Vagina (tissue), 2 donors: ENCODE data around the gene RASGRP3. TPM values are rescaled to one million over a fixed set of nuclear protein-coding genes. Genes with fewer than 3 reads are reported as not detected.

Experiments used
- DNase-seq, 2 donors: peaks; one replicate each; pipeline ENCODE4 v3.0.0-alpha.2; 2017; ENCODE audit errors: extremely low spot score in 2 of 2
- H3K27ac ChIP-seq: fragments of 200-600 bp; sonication (generic); one replicate; pipeline ENCODE4 v1.5.1; 2019
- H3K27me3 ChIP-seq: fragments of 200-600 bp; sonication (generic); one replicate; pipeline ENCODE4 v1.5.1; 2019
- H3K36me3 ChIP-seq, 2 donors: fragments of 200-600 bp; sonication (generic); one replicate each; pipeline ENCODE4 v1.5.1; 2017 to 2019
- H3K4me1 ChIP-seq: fragments of 200-600 bp; sonication (generic); one replicate; pipeline ENCODE4 v1.5.1; 2019
- H3K4me3 ChIP-seq, 2 donors: fragments of 200-600 bp; sonication (generic); 1 replicate in 1 of 2; 2 replicates in 1 of 2; pipeline ENCODE4 v1.5.1; 2016 to 2019
- H3K9me3 ChIP-seq: fragments of 200-600 bp; sonication (generic); one replicate; pipeline ENCODE4 v1.5.1; 2019
- CTCF ChIP-seq, 3 experiments: fragments of 450-650 bp in 2 of 3; fragments of 200-600 bp in 1 of 3; sonication (generic) in 1 of 3; IDR thresholded peaks; one replicate each; pipeline ENCODE4 v1.5.1; 2017 to 2019; ENCODE audit warnings: antibody characterized with exemption in 3 of 3, mild to moderate bottlenecking in 2 of 3, moderate library complexity in 2 of 3
- POLR2A ChIP-seq, 2 donors: fragments of 450-650 bp; IDR thresholded peaks; one replicate each; pipeline ENCODE4 v1.6.1; 2017; ENCODE audit warnings: antibody characterized with exemption in 2 of 2, mild to moderate bottlenecking in 2 of 2, moderate library complexity in 2 of 2
- POLR2AphosphoS5 ChIP-seq, 2 donors: sonication (generic); formaldehyde crosslinking; IDR thresholded peaks; one replicate each; pipeline ENCODE4 v1.9.0; 2017; ENCODE audit warnings: antibody characterized with exemption in 2 of 2, mild to moderate bottlenecking in 2 of 2, low read depth in 1 of 2; ENCODE audit not compliant: insufficient read depth in 1 of 2
- intact Hi-C: fragments of 100-400 bp; cut with DNase I; formaldehyde crosslinking; loops from one replicate; pipeline ENCODE4 v1.15.1; 2023
- total RNA-seq: library from RNA; depleted of rRNA; stranded (reverse); fragments of >200 nt; gene quantifications from one replicate; pipeline ENCODE4 v1.2.3, GENCODE V29; 2016

RASGRP3 gene
- total RNA-seq, 1 donor from 2014 or later = 4.2 TPM

GRCh38 chr2:33502025-33502424, 25.6 kb downstream of the RASGRP3 start:
- intact Hi-C loops = no loop called here
- no peak overlapping the region for H3K27ac ChIP-seq
- H3K9me3 ChIP-seq = no peaks in the 10 kb centered on the region
- H3K36me3 ChIP-seq = no peaks in the 10 kb centered on the region
- H3K4me1 ChIP-seq = no peaks in the 10 kb centered on the region
- no peak for TF ChIP-seq CTCF (IDR thresholded peaks at IDR 0.05)
- TF ChIP-seq POLR2A (IDR thresholded peaks at IDR 0.05) = no peak
- TF ChIP-seq POLR2AphosphoS5 (IDR thresholded peaks at IDR 0.05; ENCODE audit: insufficient read depth in 1 of 2, low read depth in 1 of 2) = no peak
- H3K27me3 ChIP-seq = no peaks in the 10 kb centered on the region
- no peak for DNase-seq
- H3K4me3 ChIP-seq = no peak overlapping the region

- H3K36me3 ChIP-seq = no peaks in the 10 kb centered on the region
- no peak overlapping the region for H3K27ac ChIP-seq
- TF ChIP-seq POLR2A (IDR thresholded peaks at IDR 0.05) (no peak), CTCF (IDR thresholded peaks at IDR 0.05) (no peak), POLR2AphosphoS5 (IDR thresholded peaks at IDR 0.05; ENCODE audit: insufficient read depth in 1 of 2, low read depth in 1 of 2) (no peak)
- H3K27me3 ChIP-seq = no peaks in the 10 kb centered on the region
- H3K4me1 ChIP-seq = no peaks in the 10 kb centered on the region
- no peak overlapping the region for H3K4me3 ChIP-seq
- no peak for DNase-seq
- H3K9me3 ChIP-seq = no peaks in the 10 kb centered on the region
- intact Hi-C loops = no loop called here
Measured at GRCh38 chr2:33503002-33503401, 26.6 kb downstream of the RASGRP3 start.

GRCh38 chr2:33505966-33506365, 29.5 kb downstream of the RASGRP3 start:
- H3K27me3 ChIP-seq = no peaks in the 10 kb centered on the region
- no peaks in the 10 kb centered on the region for H3K9me3 ChIP-seq
- no peaks in the 10 kb centered on the region for H3K36me3 ChIP-seq
- intact Hi-C loops = no loop called here
- TF ChIP-seq POLR2AphosphoS5 (IDR thresholded peaks at IDR 0.05; ENCODE audit: insufficient read depth in 1 of 2, low read depth in 1 of 2) = no peak
- TF ChIP-seq POLR2A (IDR thresholded peaks at IDR 0.05) = no peak
- no peak for TF ChIP-seq CTCF (IDR thresholded peaks at IDR 0.05)
- DNase-seq = no peak
- H3K4me1 ChIP-seq = no peaks in the 10 kb centered on the region
- H3K27ac ChIP-seq = no peak overlapping the region
- H3K4me3 ChIP-seq = no peak overlapping the region

DNA sequence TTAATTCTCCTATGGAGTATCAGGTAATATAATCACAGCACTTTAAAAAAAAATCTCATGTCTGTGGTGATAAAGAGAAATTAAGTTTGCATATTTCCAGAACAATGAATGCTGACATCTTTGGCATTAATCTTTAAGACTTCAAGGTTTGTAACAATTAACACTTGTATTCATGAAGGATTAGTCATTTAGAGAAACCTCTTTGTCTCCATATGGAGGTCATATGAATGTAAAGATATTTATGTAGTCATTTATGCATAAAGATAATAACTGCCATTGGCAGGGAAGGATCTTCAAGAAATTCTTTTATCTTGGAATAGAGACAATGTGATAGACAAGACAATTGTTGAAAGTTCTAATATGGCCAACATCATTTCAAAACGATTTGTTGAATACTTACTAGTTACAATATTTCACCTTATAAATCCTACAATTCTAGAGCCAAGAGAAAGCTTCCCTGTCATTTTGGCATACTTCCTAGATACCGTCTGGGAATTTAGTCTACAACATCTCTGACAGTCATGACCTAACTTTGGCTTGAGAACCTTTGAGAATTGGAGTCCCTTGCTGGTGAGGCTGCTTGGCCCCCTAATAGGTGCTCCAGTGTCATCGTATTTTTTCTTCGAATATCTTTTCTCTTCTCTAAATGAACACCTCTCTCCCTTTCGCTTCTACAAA, 33.6 kb downstream of the RASGRP3 start:
- Histone ChIP-seq H3K27ac (no peak overlapping the region), H3K36me3 (no peaks in the 10 kb centered on the region), H3K4me1 (no peaks in the 10 kb centered on the region), H3K27me3 (no peaks in the 10 kb centered on the region), H3K9me3 (no peaks in the 10 kb centered on the region), H3K4me3 (no peak overlapping the region)
- DNase-seq = no peak
- no peak for TF ChIP-seq POLR2A (IDR thresholded peaks at IDR 0.05)
- TF ChIP-seq POLR2AphosphoS5 (IDR thresholded peaks at IDR 0.05; ENCODE audit: insufficient read depth in 1 of 2, low read depth in 1 of 2) = no peak
- TF ChIP-seq CTCF (IDR thresholded peaks at IDR 0.05) = no peak
- intact Hi-C loops = no loop called here

DNA sequence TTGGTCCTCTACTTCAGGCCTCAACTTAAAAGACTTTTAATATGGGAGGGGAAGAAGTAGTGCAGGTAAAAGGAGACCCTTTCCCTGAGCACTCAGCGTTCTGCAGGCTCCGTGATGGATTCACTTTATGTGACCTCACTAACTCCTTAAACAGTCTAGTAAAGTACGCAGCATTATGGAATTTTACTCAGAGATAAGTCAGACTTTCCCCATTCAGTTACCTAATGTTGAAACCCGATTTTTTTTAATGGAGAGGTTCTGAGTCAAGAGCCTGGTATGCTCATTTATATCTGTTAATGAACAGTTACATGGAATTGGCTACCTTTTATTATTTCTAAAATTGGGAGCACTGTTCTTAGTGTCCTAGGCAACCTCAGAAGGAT, 34.1 kb downstream of the RASGRP3 start:
- no peak for DNase-seq
- H3K4me3 ChIP-seq = no peak overlapping the region
- no peak overlapping the region for H3K27ac ChIP-seq
- H3K27me3 ChIP-seq = no peaks in the 10 kb centered on the region
- no peaks in the 10 kb centered on the region for H3K4me1 ChIP-seq
- intact Hi-C loops = no loop called here
- no peaks in the 10 kb centered on the region for H3K36me3 ChIP-seq
- no peaks in the 10 kb centered on the region for H3K9me3 ChIP-seq
- no peak for TF ChIP-seq POLR2A (IDR thresholded peaks at IDR 0.05)
- TF ChIP-seq POLR2AphosphoS5 (IDR thresholded peaks at IDR 0.05; ENCODE audit: insufficient read depth in 1 of 2, low read depth in 1 of 2) = no peak
- no peak for TF ChIP-seq CTCF (IDR thresholded peaks at IDR 0.05)
